A673 (cell line): ENCODE measurements around the gene GSTK1. TPM values are rescaled to one million over a fixed set of nuclear protein-coding genes. Genes with fewer than 3 reads are reported as not detected.

Experiments used
- BruUV-seq: library from RNA; stranded (reverse); fragments of 400-500 nt; replicated peaks from 2 replicates; lab custom pipeline; 2021; lab: Mats Ljungman, UMichigan
- CTCF ChIA-PET: fragments of 300-600 bp; sonication (Branson Sonifier 250); formaldehyde crosslinking; loops from one replicate; lab custom pipeline; 2022; ENCODE audit warnings: antibody characterized with exemption; lab: Charles Lee
- POLR2A ChIA-PET: fragments of 300-600 bp; sonication (Branson Sonifier 250); formaldehyde crosslinking; loops from one replicate; lab custom pipeline; 2022; ENCODE audit warnings: antibody characterized with exemption; ENCODE audit not compliant: low non-redundant PET; lab: Charles Lee
- DNase-seq: peaks from one replicate; pipeline ENCODE4 v3.0.0-alpha.2; 2015; ENCODE audit warnings: low spot score
- H3K27ac ChIP-seq: fragments of 200-600 bp; sonication (generic); 2 replicates; pipeline ENCODE4 v1.5.1; 2016; ENCODE audit warnings: mixed run types, low read depth, mild to moderate bottlenecking, mixed read lengths, antibody characterized with exemption, low read length; ENCODE audit not compliant: poor library complexity, severe bottlenecking
- H3K27me3 ChIP-seq: fragments of 200-600 bp; sonication (generic); replicated peaks from 2 replicates; pipeline ENCODE4 v1.6.1; 2017; ENCODE audit warnings: mixed run types, low read depth, mild to moderate bottlenecking, mixed read lengths, antibody characterized with exemption, low read length; ENCODE audit not compliant: insufficient read depth, poor library complexity
- H3K36me3 ChIP-seq: fragments of 200-600 bp; sonication (generic); 2 replicates; pipeline ENCODE4 v1.6.1; 2016; ENCODE audit warnings: mixed run types, mild to moderate bottlenecking, mixed read lengths, antibody characterized with exemption, low read length; ENCODE audit not compliant: insufficient read depth, poor library complexity, severe bottlenecking
- H3K4me1 ChIP-seq: fragments of 200-600 bp; sonication (generic); 2 replicates; pipeline ENCODE4 v1.6.1; 2017; ENCODE audit warnings: mixed run types, mild to moderate bottlenecking, mixed read lengths, antibody characterized with exemption, low read length; ENCODE audit not compliant: insufficient read depth, poor library complexity, severe bottlenecking
- H3K4me3 ChIP-seq: fragments of 200-600 bp; sonication (generic); 2 replicates; pipeline ENCODE4 v1.5.1; 2016; ENCODE audit warnings: low read depth, mixed run types, mild to moderate bottlenecking, mixed read lengths, low read length; ENCODE audit not compliant: poor library complexity, severe bottlenecking
- H3K9me3 ChIP-seq: fragments of 200-600 bp; sonication (generic); 2 replicates; pipeline ENCODE4 v1.6.1; 2016; ENCODE audit warnings: mixed run types, low read depth, mild to moderate bottlenecking, mixed read lengths, antibody characterized with exemption, low read length; ENCODE audit not compliant: poor library complexity, severe bottlenecking
- CTCF ChIP-seq: fragments of 300-800, 200-600 bp; sonication (generic); conservative IDR thresholded peaks from 2 replicates; pipeline ENCODE4 v1.5.1; 2017; ENCODE audit warnings: low read depth, mild to moderate bottlenecking, antibody characterized with exemption, low read length, moderate library complexity, mixed read lengths
- EZH2 ChIP-seq: fragments of 200-600 bp; sonication (generic); IDR thresholded peaks from 2 replicates; pipeline ENCODE4 v1.6.1; 2017; ENCODE audit warnings: borderline replicate concordance, low read depth, mild to moderate bottlenecking, mixed read lengths, antibody characterized with exemption, low read length; ENCODE audit not compliant: poor library complexity, severe bottlenecking
- intact Hi-C: fragments of 100-400 bp; cut with micrococcal nuclease; formaldehyde crosslinking; loops from one replicate; pipeline ENCODE4 v1.10.0; 2022; ENCODE audit not compliant: unreplicated experiment
- total RNA-seq: library from RNA; stranded (reverse); gene quantifications from 2 replicates; pipeline ENCODE4 v1.2.3, GENCODE V29; 2021

GSTK1 gene
- total RNA-seq, 1 experiment from 2014 or later: 43.1 TPM

- CTCF ChIA-PET: no interaction called here
- Histone ChIP-seq H3K27me3 (no peaks in the 10 kb centered on the region), H3K9me3 (no peaks in the 10 kb centered on the region), H3K36me3 (peaks cover 50% of the 10 kb centered on the region), H3K4me1 (peaks cover 49% of the 10 kb centered on the region), H3K27ac (no peak overlapping the region), H3K4me3 (no peak overlapping the region)
- no TSS peak for BruUV-seq
- intact Hi-C loops: no loop called here
- no peak for TF ChIP-seq CTCF
- no peak for DNase-seq
- POLR2A ChIA-PET: no interaction called here
Observed at GRCh38 chr7:143292876-143293275, 29.6 kb downstream of the GSTK1 start.

GRCh38 chr7:143295870-143296269, 32.6 kb downstream of the GSTK1 start:
- Histone ChIP-seq H3K9me3 (no peaks in the 10 kb centered on the region), H3K4me3 (no peak overlapping the region), H3K27ac (peak overlapping the region; percentile 82), H3K36me3 (peaks cover 80% of the 10 kb centered on the region), H3K27me3 (no peaks in the 10 kb centered on the region), H3K4me1 (peaks cover 38% of the 10 kb centered on the region)
- no peak for DNase-seq
- ChIA-PET POLR2A (interaction anchor here (0.6 kb wide), 1 partner anchor 521 kb away, joined by 10 read pairs; no protein-coding TSS in a partner anchor), CTCF (interaction anchor here (0.6 to 1.7 kb wide), 4 partner anchors 14 to 121 kb away, joined by 3 to 6 read pairs (median 4); no protein-coding TSS in a partner anchor)
- BruUV-seq: no TSS peak
- intact Hi-C loops: loop anchor here (2.0 to 5.0 kb wide), 3 partner anchors 41 to 81 kb away; no protein-coding TSS in a partner anchor
- TF ChIP-seq CTCF: no peak
- TF ChIP-seq EZH2: no peak

GRCh38 chr7:143296686-143297085, 33.4 kb downstream of the GSTK1 start:
- H3K27ac ChIP-seq: peak overlapping the region; percentile 82
- POLR2A ChIA-PET: interaction anchor here (0.6 kb wide), 1 partner anchor 522 kb away, joined by 10 read pairs; no protein-coding TSS in a partner anchor
- no peaks in the 10 kb centered on the region for H3K27me3 ChIP-seq
- H3K9me3 ChIP-seq: no peaks in the 10 kb centered on the region
- intact Hi-C loops: loop anchor here (2.0 to 5.0 kb wide), 3 partner anchors 42 to 81 kb away; no protein-coding TSS in a partner anchor
- TF ChIP-seq EZH2: no peak
- no peak for TF ChIP-seq CTCF
- peaks cover 83% of the 10 kb centered on the region for H3K36me3 ChIP-seq
- no peak overlapping the region for H3K4me3 ChIP-seq
- peak; percentile 88 for DNase-seq
- H3K4me1 ChIP-seq: peaks cover 35% of the 10 kb centered on the region
- CTCF ChIA-PET: interaction anchor here (0.6 to 1.7 kb wide), 5 partner anchors 56 to 121 kb away, joined by 3 to 6 read pairs (median 4); no protein-coding TSS in a partner anchor
- BruUV-seq: no TSS peak
